HG03060 (cell line): ENCODE results near the gene RHOG.
A peak's percentile ranks its signal among the peaks of the same experiment; 100 is the strongest.

Source experiments
- ATAC-seq: cut with Tn5 transposase; IDR thresholded peaks from one replicate; pipeline ENCODE4 v1.9.1; 2021; ENCODE audit warnings: low read depth, moderate number of reproducible peaks; ENCODE audit not compliant: unreplicated experiment

RHOG gene

DNA sequence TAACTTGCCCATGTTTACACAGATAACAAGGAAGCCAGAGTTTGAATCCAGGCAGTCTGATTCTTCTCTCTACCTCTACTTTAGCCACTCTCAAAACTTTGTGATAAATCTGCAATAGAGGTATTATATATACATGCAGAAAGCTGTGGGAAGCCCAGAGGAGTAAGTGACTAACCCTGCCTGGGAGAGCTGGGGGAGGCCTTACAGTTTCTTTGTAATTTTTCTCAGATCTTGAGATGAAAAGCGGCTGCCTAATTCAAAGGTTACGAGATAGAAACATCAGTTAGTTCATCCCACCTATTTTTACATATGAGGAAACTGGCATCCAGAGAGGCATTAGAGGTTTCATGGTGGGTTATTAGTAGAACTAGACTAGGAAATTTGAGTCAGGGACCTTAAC is 19.6 kb upstream of the RHOG start:
- no peak for ATAC-seq

DNA sequence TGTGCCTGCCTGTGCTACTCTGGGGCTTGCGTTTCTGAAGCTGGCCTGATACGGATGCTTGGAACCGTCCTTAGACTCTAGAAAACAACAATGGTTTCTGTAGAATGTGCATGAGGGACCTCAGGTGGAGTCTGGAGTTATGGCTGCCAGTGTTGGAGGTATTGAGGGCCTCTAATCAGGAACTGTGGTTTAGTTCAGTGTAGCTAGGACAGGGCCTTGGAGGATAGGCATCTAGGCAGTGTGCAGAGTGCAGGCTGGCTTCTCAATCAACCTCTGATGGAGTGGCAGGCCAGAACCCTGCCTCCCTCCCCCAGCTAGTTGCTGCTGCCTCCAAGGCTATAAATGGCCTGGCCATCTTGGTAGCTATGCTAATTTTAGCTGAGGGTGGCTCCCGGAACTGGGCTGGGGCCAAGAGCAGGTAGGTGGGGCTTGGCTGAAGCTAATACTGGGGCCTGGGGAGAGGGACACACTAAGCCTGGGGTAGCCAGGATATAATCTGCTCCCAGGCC is 18.7 kb upstream of the RHOG start:
- ATAC-seq: no peak

GRCh38 chr11:3857628-3858027 is 16.9 kb upstream of the RHOG start:
- ATAC-seq: no peak

- no peak for ATAC-seq
These were observed 16.2 kb upstream of the RHOG start for GRCh38 chr11:3856856-3857553.

GRCh38 chr11:3855808-3856491 is 15.2 kb upstream of the RHOG start:
- ATAC-seq: no peak

GRCh38 chr11:3854977-3855807 is 14.4 kb upstream of the RHOG start, which contains the start of gene STIM1:
STIM1 (plus strand) TSS chr11:3855664; CDS start chr11:3856271, 607 bp downstream.
- peak; percentile 56 for ATAC-seq

DNA sequence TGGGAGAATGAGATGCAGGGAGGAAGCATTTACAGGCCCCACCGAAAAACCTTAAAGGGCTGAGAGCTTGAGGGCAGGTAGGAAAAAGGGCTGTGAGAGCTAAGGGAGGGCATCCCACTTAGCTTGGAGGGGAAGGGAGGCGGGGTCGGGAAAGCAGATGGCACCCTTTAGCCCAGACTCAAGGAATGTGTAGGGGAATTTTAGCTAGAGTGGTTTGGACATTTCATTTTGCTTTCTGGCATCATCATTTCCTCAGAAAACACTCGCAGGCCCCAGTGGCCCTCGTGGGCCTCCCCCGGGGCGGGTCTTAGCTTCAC is 13.9 kb upstream of the RHOG start:
- no peak for ATAC-seq

- ATAC-seq: peak; percentile 34
These were observed 13.3 kb upstream of the RHOG start for GRCh38 chr11:3853899-3854659.

DNA sequence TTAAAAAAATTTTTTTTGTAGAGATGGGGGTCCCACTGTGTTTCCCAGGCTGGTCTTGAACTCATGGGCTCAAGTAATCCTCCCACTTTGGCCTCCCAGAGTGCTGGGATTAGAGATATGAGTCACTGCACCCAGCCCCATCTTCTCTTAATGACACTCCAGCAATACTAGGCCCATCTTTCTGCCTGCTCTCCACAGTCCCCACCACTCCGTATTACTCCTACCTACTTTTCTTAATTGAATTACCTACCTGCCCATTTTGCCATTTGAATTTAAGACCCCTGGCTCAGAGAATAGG is 12.7 kb upstream of the RHOG start:
- no peak for ATAC-seq

DNA sequence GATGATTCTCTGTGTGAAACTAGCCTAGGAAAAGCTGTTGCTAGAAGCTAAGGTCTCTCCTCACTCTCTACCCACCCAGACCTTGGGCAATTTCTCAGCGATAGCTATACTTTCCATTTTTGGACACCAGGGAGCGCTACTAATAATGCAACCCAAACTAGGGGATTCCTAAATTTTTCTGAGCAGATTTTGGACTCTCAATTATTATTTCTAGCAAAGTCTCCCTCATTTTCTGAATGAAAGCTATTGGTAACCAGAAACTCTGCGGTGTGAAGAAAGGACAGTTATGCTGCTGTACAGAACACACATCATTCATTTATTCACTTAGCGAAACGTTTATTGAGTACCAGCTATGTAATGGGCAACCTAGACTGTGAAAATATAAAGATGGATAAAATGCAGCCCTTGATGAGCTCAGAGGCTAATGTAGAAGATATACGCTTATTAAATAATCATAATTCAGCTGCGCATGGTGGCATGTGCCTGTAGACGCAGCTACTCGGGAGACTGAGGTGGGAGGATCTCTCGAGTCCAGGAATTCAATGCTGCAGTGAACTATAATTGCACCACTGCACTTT is 8.6 kb upstream of the RHOG start:
- ATAC-seq: no peak

DNA sequence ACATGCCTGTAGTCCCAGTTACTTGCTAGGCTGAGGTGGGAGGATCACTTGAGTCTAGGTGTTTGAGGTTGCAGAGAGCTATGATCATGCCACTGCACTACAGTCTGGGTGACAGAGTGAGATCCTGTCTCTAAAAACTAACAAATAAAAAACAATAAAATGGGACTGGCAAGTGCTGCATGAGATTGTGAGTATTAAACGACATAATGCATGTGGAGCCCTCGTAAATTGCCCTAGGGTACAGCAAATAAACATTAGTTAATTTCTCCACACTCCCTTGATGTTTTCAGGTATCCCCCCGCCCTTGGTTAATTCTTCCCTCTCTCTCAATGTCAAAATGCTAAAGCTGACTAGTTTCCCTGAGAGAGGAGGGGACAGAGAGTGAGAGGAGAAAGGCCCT is 4.9 kb upstream of the RHOG start:
- no peak for ATAC-seq

- no peak for ATAC-seq
These were observed 4.5 kb upstream of the RHOG start for GRCh38 chr11:3845246-3845645.

GRCh38 chr11:3843326-3843725 is 2.6 kb upstream of the RHOG start:
- ATAC-seq: no peak

DNA sequence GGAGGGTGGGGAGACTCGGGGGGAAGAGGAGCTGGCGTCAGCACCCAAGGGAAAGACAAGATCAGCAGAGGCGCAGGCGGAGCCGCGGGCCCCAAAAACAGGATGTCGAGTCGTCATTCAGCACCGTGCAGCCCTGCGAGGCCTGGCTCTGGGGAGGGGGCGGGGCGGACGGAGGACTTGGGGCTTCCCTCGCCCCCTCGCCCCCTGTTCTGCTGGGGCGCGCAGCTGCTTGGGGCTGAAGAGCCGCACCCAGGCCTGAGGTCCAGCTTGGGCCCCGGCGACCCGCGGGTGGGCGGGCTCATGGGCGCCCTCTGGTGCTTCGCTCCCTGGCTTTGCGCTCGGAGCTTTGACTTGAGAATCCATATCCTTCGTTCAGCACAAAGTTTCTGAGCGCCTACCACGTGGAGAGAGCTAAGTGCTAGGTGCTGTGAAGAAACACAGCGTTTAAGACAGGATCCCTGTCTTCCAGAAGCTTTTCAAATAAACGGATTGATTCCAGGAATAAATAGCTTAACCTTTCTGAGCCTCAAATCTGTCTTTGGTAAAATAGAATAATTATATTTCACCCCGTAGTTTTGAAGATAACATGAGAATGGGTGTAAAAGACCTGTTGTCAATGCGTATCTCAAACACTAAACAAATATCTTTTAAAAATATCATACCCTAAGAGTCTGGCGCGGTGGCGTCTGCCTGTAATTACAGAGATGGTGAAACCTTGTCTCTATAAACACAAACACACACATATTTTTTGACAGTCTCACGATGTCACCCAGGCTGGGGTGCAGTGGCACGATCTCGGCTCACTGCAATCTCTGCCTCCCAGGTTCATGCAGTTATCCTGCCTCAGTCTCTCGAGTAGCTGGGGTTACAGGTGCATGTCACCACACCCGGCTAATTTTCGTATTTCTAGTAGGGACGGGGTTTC is 929 bp upstream of the RHOG start:
- ATAC-seq: peak; percentile 50

- ATAC-seq: no peak
These were observed 522 bp downstream of the RHOG start for GRCh38 chr11:3840004-3840869.

DNA sequence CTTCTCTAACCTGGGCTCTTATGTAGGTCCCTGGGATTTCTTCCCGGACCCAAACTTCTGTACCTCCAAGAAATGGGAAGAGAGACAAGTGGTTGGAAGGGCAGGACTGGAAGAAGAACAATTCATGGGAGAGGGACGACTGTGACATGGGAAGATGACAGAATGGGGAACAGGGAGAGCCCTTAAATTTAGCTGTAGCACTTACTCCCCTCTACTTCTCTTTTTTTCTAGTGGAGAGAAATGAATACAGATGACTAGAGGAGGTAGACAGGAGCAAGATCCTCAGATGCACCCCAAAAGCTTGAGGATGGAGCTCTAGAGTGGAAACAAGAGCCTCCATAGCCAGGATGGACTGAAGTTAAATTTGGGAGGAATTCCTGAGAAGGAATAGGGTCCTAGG is 2.3 kb downstream of the RHOG start:
- no peak for ATAC-seq

DNA sequence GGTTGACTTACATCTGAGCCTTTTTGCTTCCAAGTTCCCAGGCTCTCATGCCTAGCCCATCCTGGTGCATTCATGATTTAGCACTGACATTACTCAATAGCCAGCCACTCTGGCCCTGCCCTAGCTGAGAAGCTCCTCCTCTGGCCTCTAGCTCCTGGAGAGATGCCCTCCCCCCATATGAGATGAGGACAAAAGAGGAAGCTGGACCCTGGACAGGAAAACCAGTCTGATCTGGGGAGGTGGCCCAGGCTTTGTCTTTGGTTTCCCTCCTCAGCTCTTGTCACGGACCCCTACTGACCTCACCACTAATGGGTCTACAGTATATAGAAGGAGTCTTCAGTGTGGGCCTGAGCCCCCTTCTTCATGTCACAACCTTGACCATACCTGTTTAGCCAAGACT is 3.0 kb downstream of the RHOG start:
- no peak for ATAC-seq

GRCh38 chr11:3836903-3837302 is 3.9 kb downstream of the RHOG start:
- ATAC-seq: no peak

- no peak for ATAC-seq
These were observed 5.0 kb downstream of the RHOG start for GRCh38 chr11:3835751-3836150.
